GM23338 (cell line): ENCODE data around the gene CRIP3. TPM values are rescaled to one million over a fixed set of nuclear protein-coding genes. Genes with fewer than 3 reads are reported as not detected.

ENCODE experiments used
- ATAC-seq: fragments of 200-7000 bp; cut with Tn5 transposase; 3 replicates; pipeline ENCODE4 v1.9.1; 2020
- DNase-seq: peaks from one replicate; pipeline ENCODE4 v3.0.0-alpha.2; 2015; ENCODE audit warnings: low spot score
- H2AFZ ChIP-seq: fragments of 200-600 bp; sonication (generic); 2 replicates; pipeline ENCODE4 v1.8.0; 2016; ENCODE audit warnings: antibody characterized with exemption, mild to moderate bottlenecking, moderate library complexity
- H3F3A ChIP-seq: fragments of 200-600 bp; sonication (generic); replicated peaks from 2 replicates; pipeline ENCODE4 v1.8.0; 2017; ENCODE audit warnings: antibody characterized with exemption, mixed run types, low read depth
- H3K27ac ChIP-seq: fragments of 200-600 bp; sonication (generic); 2 replicates; pipeline ENCODE4 v1.6.1; 2016; ENCODE audit warnings: low read depth
- H3K27me3 ChIP-seq: fragments of 200-600 bp; sonication (generic); 2 replicates; pipeline ENCODE4 v1.8.0; 2016; ENCODE audit warnings: mild to moderate bottlenecking, mixed run types, moderate library complexity; ENCODE audit not compliant: insufficient read depth
- H3K36me3 ChIP-seq: fragments of 200-600 bp; sonication (generic); 2 replicates; pipeline ENCODE4 v1.8.0; 2016; ENCODE audit warnings: mild to moderate bottlenecking; ENCODE audit not compliant: insufficient read depth
- H3K4me1 ChIP-seq: fragments of 200-600 bp; sonication (generic); 2 replicates; pipeline ENCODE4 v1.8.0; 2016; ENCODE audit warnings: mild to moderate bottlenecking, moderate library complexity; ENCODE audit not compliant: insufficient read depth
- H3K4me2 ChIP-seq: fragments of 200-600 bp; sonication (generic); 2 replicates; pipeline ENCODE4 v1.7.1; 2017; ENCODE audit warnings: mixed run types
- H3K4me3 ChIP-seq: fragments of 200-600 bp; sonication (generic); 2 replicates; pipeline ENCODE4 v1.6.1; 2016; ENCODE audit warnings: mixed run types
- H3K79me2 ChIP-seq: fragments of 200-600 bp; sonication (generic); replicated peaks from 2 replicates; pipeline ENCODE4 v1.8.0; 2017; ENCODE audit warnings: mild to moderate bottlenecking; ENCODE audit not compliant: insufficient read depth
- H3K9me2 ChIP-seq: fragments of 200-600 bp; sonication (generic); 2 replicates; pipeline ENCODE4 v1.8.0; 2017; ENCODE audit not compliant: insufficient read depth
- H4K20me1 ChIP-seq: fragments of 200-600 bp; sonication (generic); replicated peaks from 2 replicates; pipeline ENCODE4 v1.8.0; 2017; ENCODE audit warnings: mild to moderate bottlenecking; ENCODE audit not compliant: insufficient read depth
- H3K27ac Mint-ChIP-seq: 2 replicates; pipeline ENCODE4 v1.8.0; 2020; ENCODE audit warnings: inconsistent platforms, mild to moderate bottlenecking, moderate library complexity, mixed read lengths
- H3K27me3 Mint-ChIP-seq: 3 replicates; pipeline ENCODE4 v1.8.0; 2022; ENCODE audit warnings: low read depth, mild to moderate bottlenecking, moderate library complexity, mixed read lengths, inconsistent platforms; ENCODE audit not compliant: insufficient read depth, poor library complexity
- H3K36me3 Mint-ChIP-seq: 3 replicates; pipeline ENCODE4 v1.8.0; 2021; ENCODE audit warnings: low read depth, mild to moderate bottlenecking, inconsistent platforms, moderate library complexity, mixed read lengths
- H3K4me1 Mint-ChIP-seq: 3 replicates; pipeline ENCODE4 v1.8.0; 2020; ENCODE audit warnings: mild to moderate bottlenecking, inconsistent platforms, mixed read lengths
- H3K4me3 Mint-ChIP-seq: 3 replicates; pipeline ENCODE4 v1.8.0; 2021; ENCODE audit warnings: moderate library complexity, mild to moderate bottlenecking, inconsistent platforms, mixed read lengths
- H3K9me3 Mint-ChIP-seq: 3 replicates; pipeline ENCODE4 v1.8.0; 2020; ENCODE audit warnings: moderate library complexity, mild to moderate bottlenecking, inconsistent platforms, mixed read lengths
- EZH2phosphoT487 ChIP-seq: fragments of 200-600 bp; sonication (generic); IDR thresholded peaks from one replicate; pipeline ENCODE4 v1.8.1; 2018; ENCODE audit warnings: antibody characterized with exemption; ENCODE audit not compliant: unreplicated experiment
- NANOG ChIP-seq: IDR thresholded peaks from 2 replicates; pipeline ENCODE4 v1.6.1; 2016; ENCODE audit warnings: antibody characterized with exemption, borderline replicate concordance
- POLR2AphosphoS5 ChIP-seq: IDR thresholded peaks from 2 replicates; pipeline ENCODE4 v1.6.1; 2016; ENCODE audit warnings: antibody characterized with exemption, low read depth
- STAT1 ChIP-seq: IDR thresholded peaks from one replicate; pipeline ENCODE4 v1.6.1; 2016; ENCODE audit warnings: antibody characterized with exemption; ENCODE audit not compliant: unreplicated experiment
- ZNF114 ChIP-seq: fragments of 250-450 bp; sonication (Bioruptor Pico); IDR thresholded peaks from 2 replicates; pipeline ENCODE4 v1.5.0; 2020; ENCODE audit warnings: mild to moderate bottlenecking, moderate library complexity
- polyA plus RNA-seq: library from polyadenylated mRNA; unstranded; fragments of >200 nt; fragmentation: Nextera tagmentation; extraction: Ambion mirVana; gene quantifications from 2 replicates; pipeline ENCODE4 v1.2.1, GENCODE V29; 2016
- total RNA-seq: library from RNA; depleted of rRNA; stranded (reverse); fragments of >200 nt; shearing (Covaris generic); gene quantifications from 2 replicates; pipeline ENCODE4 v1.2.3, GENCODE V29; 2014
- TF ChIP-seq, protein P1 (sequence below): IDR thresholded peaks from one replicate; pipeline ENCODE4 v1.6.1; 2018; ENCODE audit warnings: antibody characterized with exemption; ENCODE audit not compliant: unreplicated experiment
- TF ChIP-seq, protein P2 (sequence below): fragments of 250-450 bp; sonication (Bioruptor Pico); IDR thresholded peaks from 2 replicates; pipeline ENCODE4 v1.5.0; 2020; ENCODE audit warnings: mild to moderate bottlenecking, moderate library complexity
- TF ChIP-seq, protein P3 (sequence below), 2 experiments: fragments of 200-600 bp in 1 of 2; sonication (generic) in 1 of 2; conservative IDR thresholded peaks; 2 replicates each; pipeline versions ENCODE4 v1.5.1 to v1.6.1; 2016 to 2017; ENCODE audit warnings: antibody characterized with exemption in 2 of 2, low read depth in 2 of 2, mild to moderate bottlenecking in 2 of 2, moderate library complexity in 1 of 2
- TF ChIP-seq, protein P4 (sequence below): IDR thresholded peaks from 2 replicates; pipeline ENCODE4 v1.6.1; 2016; ENCODE audit warnings: antibody characterized with exemption

Gene CRIP3
- total and polyA plus RNA-seq, 2 experiments from 2014 or later = 22.0 to 36.0 TPM

DNA sequence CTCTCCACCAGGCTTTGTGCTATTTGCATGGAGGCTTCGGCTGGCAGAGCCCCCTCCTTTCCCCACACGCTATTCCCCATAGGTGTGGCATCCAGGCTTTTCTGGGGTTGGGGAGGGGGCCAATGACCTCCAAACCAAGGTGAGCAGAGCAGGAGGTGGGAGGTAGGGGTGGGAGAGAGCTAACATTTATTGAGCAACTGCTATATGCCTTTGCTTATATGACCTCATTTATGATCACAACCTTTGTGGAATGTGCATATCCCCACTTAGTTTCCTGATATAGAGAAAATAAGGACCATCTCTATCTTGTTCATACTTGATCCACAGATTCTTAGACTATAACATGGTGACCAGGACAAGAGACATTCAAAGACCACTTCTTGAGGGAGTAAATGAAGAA lies 28.4 kb downstream of the CRIP3 start:
- no peak for ATAC-seq
- no peak for DNase-seq
- H3K27me3 Mint-ChIP-seq = peaks cover 32% of the 10 kb centered on the region
- no peak overlapping the region for H3K4me3 Mint-ChIP-seq
- H3F3A ChIP-seq = peaks cover 2% of the 10 kb centered on the region; the same call in 1 of the 2 replicates
- H2AFZ ChIP-seq = no peak overlapping the region
- H3K4me2 ChIP-seq = no peak overlapping the region
- no peaks in the 10 kb centered on the region for H3K36me3 ChIP-seq
- no peaks in the 10 kb centered on the region for H3K36me3 Mint-ChIP-seq
- no peak overlapping the region for H3K27ac Mint-ChIP-seq
- no peaks in the 10 kb centered on the region for H4K20me1 ChIP-seq
- H3K9me2 ChIP-seq = no peaks in the 10 kb centered on the region
- TF ChIP-seq ZNF114 (CRISPR knock-in tag) = no peak
- H3K4me1 ChIP-seq = peaks cover 30% of the 10 kb centered on the region
- no peaks in the 10 kb centered on the region for H3K9me3 Mint-ChIP-seq
- H3K4me3 ChIP-seq = no peak overlapping the region
- H3K27me3 ChIP-seq = peaks cover 34% of the 10 kb centered on the region
- H3K4me1 Mint-ChIP-seq = peaks cover 30% of the 10 kb centered on the region
- no peaks in the 10 kb centered on the region for H3K79me2 ChIP-seq
- H3K27ac ChIP-seq = no peak overlapping the region

DNA sequence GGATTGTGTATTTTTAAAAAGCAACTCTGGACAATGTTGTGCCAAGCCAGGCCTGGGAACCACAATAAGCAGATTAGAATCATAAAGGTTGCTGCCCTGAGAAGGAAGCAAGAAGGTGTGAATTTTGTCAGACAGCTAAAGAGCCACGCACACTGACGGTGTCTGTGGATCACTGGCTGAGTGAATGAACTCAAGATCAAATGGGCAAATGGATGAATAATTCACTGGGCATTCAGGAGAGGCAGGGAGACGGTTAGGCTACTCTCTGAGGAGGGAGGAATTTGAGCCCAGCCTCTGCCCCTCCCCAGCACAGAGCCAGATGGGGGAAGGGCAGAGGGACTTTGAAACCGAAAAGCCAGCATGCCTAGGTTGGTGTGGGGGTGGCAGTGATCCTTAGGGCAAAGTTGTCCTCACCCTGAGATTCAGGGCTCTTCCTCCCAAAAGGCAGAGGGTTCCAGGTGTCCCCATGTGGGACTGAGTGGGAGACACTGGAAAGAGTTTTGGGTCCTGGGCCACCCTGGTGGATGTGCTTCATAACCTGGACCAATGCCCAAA lies 30.0 kb downstream of the CRIP3 start:
- H3K27me3 Mint-ChIP-seq = peaks cover 40% of the 10 kb centered on the region
- DNase-seq = no peak
- no peaks in the 10 kb centered on the region for H3K36me3 ChIP-seq
- no peak overlapping the region for H2AFZ ChIP-seq
- no peak overlapping the region; the same call in 2 of the 3 replicates for H3K4me3 Mint-ChIP-seq
- H3K4me1 ChIP-seq = peaks cover 25% of the 10 kb centered on the region
- no peaks in the 10 kb centered on the region for H4K20me1 ChIP-seq
- no peaks in the 10 kb centered on the region for H3K9me2 ChIP-seq
- ATAC-seq = peak; percentile 6; the same call in 1 of the 3 replicates
- peaks cover 40% of the 10 kb centered on the region for H3K27me3 ChIP-seq
- peaks cover 2% of the 10 kb centered on the region; the same call in 1 of the 2 replicates for H3F3A ChIP-seq
- no peak overlapping the region for H3K27ac ChIP-seq
- H3K79me2 ChIP-seq = no peaks in the 10 kb centered on the region
- no peak overlapping the region for H3K4me3 ChIP-seq
- H3K27ac Mint-ChIP-seq = no peak overlapping the region
- no peaks in the 10 kb centered on the region for H3K9me3 Mint-ChIP-seq
- peaks cover 36% of the 10 kb centered on the region for H3K4me1 Mint-ChIP-seq
- H3K36me3 Mint-ChIP-seq = no peaks in the 10 kb centered on the region
- H3K4me2 ChIP-seq = peak overlapping the region; percentile 60
- TF ChIP-seq NANOG = no peak
- TF ChIP-seq, protein P1, sequence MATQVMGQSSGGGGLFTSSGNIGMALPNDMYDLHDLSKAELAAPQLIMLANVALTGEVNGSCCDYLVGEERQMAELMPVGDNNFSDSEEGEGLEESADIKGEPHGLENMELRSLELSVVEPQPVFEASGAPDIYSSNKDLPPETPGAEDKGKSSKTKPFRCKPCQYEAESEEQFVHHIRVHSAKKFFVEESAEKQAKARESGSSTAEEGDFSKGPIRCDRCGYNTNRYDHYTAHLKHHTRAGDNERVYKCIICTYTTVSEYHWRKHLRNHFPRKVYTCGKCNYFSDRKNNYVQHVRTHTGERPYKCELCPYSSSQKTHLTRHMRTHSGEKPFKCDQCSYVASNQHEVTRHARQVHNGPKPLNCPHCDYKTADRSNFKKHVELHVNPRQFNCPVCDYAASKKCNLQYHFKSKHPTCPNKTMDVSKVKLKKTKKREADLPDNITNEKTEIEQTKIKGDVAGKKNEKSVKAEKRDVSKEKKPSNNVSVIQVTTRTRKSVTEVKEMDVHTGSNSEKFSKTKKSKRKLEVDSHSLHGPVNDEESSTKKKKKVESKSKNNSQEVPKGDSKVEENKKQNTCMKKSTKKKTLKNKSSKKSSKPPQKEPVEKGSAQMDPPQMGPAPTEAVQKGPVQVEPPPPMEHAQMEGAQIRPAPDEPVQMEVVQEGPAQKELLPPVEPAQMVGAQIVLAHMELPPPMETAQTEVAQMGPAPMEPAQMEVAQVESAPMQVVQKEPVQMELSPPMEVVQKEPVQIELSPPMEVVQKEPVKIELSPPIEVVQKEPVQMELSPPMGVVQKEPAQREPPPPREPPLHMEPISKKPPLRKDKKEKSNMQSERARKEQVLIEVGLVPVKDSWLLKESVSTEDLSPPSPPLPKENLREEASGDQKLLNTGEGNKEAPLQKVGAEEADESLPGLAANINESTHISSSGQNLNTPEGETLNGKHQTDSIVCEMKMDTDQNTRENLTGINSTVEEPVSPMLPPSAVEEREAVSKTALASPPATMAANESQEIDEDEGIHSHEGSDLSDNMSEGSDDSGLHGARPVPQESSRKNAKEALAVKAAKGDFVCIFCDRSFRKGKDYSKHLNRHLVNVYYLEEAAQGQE = no peak
- TF ChIP-seq EZH2phosphoT487 = no peak
- TF ChIP-seq, protein P2, sequence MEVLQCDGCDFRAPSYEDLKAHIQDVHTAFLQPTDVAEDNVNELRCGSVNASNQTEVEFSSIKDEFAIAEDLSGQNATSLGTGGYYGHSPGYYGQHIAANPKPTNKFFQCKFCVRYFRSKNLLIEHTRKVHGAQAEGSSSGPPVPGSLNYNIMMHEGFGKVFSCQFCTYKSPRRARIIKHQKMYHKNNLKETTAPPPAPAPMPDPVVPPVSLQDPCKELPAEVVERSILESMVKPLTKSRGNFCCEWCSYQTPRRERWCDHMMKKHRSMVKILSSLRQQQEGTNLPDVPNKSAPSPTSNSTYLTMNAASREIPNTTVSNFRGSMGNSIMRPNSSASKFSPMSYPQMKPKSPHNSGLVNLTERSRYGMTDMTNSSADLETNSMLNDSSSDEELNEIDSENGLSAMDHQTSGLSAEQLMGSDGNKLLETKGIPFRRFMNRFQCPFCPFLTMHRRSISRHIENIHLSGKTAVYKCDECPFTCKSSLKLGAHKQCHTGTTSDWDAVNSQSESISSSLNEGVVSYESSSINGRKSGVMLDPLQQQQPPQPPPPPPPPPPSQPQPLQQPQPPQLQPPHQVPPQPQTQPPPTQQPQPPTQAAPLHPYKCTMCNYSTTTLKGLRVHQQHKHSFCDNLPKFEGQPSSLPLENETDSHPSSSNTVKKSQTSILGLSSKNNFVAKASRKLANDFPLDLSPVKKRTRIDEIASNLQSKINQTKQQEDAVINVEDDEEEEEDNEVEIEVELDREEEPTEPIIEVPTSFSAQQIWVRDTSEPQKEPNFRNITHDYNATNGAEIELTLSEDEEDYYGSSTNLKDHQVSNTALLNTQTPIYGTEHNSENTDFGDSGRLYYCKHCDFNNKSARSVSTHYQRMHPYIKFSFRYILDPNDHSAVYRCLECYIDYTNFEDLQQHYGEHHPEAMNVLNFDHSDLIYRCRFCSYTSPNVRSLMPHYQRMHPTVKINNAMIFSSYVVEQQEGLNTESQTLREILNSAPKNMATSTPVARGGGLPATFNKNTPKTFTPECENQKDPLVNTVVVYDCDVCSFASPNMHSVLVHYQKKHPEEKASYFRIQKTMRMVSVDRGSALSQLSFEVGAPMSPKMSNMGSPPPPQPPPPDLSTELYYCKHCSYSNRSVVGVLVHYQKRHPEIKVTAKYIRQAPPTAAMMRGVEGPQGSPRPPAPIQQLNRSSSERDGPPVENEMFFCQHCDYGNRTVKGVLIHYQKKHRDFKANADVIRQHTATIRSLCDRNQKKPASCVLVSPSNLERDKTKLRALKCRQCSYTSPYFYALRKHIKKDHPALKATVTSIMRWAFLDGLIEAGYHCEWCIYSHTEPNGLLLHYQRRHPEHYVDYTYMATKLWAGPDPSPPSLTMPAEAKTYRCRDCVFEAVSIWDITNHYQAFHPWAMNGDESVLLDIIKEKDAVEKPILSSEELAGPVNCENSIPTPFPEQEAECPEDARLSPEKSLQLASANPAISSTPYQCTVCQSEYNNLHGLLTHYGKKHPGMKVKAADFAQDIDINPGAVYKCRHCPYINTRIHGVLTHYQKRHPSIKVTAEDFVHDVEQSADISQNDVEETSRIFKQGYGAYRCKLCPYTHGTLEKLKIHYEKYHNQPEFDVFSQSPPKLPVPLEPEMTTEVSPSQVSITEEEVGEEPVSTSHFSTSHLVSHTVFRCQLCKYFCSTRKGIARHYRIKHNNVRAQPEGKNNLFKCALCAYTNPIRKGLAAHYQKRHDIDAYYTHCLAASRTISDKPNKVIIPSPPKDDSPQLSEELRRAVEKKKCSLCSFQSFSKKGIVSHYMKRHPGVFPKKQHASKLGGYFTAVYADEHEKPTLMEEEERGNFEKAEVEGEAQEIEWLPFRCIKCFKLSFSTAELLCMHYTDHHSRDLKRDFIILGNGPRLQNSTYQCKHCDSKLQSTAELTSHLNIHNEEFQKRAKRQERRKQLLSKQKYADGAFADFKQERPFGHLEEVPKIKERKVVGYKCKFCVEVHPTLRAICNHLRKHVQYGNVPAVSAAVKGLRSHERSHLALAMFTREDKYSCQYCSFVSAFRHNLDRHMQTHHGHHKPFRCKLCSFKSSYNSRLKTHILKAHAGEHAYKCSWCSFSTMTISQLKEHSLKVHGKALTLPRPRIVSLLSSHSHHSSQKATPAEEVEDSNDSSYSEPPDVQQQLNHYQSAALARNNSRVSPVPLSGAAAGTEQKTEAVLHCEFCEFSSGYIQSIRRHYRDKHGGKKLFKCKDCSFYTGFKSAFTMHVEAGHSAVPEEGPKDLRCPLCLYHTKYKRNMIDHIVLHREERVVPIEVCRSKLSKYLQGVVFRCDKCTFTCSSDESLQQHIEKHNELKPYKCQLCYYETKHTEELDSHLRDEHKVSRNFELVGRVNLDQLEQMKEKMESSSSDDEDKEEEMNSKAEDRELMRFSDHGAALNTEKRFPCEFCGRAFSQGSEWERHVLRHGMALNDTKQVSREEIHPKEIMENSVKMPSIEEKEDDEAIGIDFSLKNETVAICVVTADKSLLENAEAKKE (CRISPR knock-in tag) = no peak
- TF ChIP-seq, protein P3, sequence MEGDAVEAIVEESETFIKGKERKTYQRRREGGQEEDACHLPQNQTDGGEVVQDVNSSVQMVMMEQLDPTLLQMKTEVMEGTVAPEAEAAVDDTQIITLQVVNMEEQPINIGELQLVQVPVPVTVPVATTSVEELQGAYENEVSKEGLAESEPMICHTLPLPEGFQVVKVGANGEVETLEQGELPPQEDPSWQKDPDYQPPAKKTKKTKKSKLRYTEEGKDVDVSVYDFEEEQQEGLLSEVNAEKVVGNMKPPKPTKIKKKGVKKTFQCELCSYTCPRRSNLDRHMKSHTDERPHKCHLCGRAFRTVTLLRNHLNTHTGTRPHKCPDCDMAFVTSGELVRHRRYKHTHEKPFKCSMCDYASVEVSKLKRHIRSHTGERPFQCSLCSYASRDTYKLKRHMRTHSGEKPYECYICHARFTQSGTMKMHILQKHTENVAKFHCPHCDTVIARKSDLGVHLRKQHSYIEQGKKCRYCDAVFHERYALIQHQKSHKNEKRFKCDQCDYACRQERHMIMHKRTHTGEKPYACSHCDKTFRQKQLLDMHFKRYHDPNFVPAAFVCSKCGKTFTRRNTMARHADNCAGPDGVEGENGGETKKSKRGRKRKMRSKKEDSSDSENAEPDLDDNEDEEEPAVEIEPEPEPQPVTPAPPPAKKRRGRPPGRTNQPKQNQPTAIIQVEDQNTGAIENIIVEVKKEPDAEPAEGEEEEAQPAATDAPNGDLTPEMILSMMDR (conservative IDR thresholded peaks at IDR 0.05; ENCODE audit: low read depth in 2 of 2) = no peak
- TF ChIP-seq, protein P4, sequence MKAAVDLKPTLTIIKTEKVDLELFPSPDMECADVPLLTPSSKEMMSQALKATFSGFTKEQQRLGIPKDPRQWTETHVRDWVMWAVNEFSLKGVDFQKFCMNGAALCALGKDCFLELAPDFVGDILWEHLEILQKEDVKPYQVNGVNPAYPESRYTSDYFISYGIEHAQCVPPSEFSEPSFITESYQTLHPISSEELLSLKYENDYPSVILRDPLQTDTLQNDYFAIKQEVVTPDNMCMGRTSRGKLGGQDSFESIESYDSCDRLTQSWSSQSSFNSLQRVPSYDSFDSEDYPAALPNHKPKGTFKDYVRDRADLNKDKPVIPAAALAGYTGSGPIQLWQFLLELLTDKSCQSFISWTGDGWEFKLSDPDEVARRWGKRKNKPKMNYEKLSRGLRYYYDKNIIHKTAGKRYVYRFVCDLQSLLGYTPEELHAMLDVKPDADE = no peak
- TF ChIP-seq POLR2AphosphoS5 = no peak
- no peak for TF ChIP-seq STAT1
